NCI-H2227 (cell line): Measurements from ENCODE around the gene RASL12.
"Not testable (repeated sequence)": the region's sequence is repeated elsewhere in the genome, so short reads cannot be mapped to it uniquely, and the experiment has no call there.

Source experiments
- DNase-seq: peaks from one replicate; lab custom pipeline; 2025; ENCODE audit not compliant: unreplicated experiment; lab: John Stamatoyannopoulos, UW

Gene RASL12

GRCh38 chr15:65067645-65068402 lies at the start of gene RASL12:
Gene RASL12 (minus strand): TSS chr15:65067991. CDS start chr15:65067835, 156 bp downstream.
- no peak for DNase-seq

GRCh38 chr15:65115542-65115941 lies 47.8 kb upstream of the RASL12 start:
- peak; percentile 22 for DNase-seq

- peak; percentile 5 for DNase-seq
These were observed 47.3 kb upstream of the RASL12 start, which contains the start of gene UBAP1L for GRCh38 chr15:65115086-65115485. Gene UBAP1L (minus strand): TSS chr15:65115200. CDS start chr15:65106215, 8,985 bp downstream.

GRCh38 chr15:65110676-65111292 lies 43.0 kb upstream of the RASL12 start:
- DNase-seq = no peak

GRCh38 chr15:65106011-65106590 lies 38.3 kb upstream of the RASL12 start:
- no peak for DNase-seq

- DNase-seq = no peak
These were observed 37.2 kb upstream of the RASL12 start for GRCh38 chr15:65105038-65105437.

DNA sequence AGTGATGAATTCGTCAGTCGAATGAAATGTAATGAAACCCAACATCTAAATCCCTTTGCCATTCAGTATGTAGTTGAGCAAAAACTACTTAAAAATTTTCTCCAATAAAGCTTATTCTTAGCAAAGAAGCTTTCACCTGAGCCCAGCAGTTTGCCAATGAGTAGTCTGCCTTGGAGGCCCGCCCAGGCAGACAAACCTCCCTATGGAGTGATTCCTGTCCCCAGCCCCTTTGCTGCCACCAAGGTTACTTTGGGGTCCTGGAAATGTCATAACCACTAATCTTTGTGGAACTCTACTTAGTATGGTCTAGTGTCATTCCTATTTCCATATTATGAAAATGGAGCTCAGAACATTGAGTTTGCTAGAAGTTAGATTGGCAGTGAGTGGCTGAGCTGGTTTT lies 35.1 kb upstream of the RASL12 start:
- no peak for DNase-seq

DNA sequence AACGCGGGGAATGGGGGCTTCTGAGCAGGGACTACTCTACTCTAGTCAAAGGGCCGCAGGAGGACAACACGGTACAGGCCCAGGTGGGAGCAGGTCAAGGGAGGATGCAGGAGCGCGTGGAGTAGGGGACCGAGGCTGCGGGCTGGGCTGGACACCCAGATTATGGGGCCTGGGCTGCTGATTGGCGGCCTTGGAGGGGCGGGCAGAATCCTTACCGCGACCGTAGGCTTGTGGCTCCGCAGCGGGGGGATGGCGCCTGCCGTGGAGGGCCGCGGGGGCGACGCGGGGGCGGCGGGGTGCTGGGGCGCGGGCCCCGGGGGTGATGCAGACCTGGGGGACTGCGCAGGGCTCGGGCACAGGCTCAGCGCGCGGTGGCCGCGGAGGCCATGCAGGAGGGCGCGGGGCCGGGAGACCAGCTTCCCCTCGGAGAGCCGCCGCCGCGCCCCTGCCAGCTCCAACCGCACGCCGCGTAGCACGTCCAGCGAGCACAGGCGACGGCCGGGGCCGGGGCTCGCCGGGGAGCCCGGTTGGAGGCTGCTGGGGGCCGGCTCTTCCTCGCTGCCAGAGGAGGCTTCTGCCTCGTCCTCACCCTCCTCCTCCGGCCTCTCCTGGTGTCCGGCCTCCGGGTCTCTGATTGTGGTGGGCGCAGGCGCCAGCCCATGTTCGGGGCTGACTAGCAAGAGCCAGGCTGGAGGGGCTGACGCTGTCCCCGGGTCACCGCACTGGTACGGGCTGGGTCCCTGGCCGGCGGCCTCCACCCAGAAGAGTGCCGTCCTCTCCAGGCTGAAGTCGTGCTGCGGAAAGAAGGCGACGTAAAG lies 34.3 kb upstream of the RASL12 start:
- DNase-seq = no peak

DNA sequence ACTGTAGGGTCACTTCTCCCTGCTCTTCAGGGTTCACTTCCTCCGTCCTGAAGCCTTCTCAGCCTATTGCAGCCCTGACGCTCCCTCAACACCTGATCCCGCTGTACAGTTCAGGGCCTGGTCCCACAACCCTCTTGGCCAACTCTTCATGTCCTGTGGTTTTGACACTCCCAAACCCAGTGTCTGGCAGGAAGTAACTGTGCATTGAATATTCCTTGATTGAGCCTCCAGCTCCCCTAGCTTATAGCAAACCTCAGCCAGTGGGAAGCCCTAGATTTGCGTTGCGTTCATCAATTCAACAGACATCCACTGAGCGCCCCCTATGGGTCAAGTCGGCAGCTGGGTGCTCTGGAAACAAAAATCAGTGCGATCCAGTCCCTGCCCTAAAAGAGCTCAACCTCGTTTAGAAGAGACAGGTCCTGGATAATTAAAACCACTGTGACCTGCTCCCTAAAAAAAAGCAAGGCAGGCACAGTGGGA lies 33.7 kb upstream of the RASL12 start:
- DNase-seq = peak; percentile 49

DNA sequence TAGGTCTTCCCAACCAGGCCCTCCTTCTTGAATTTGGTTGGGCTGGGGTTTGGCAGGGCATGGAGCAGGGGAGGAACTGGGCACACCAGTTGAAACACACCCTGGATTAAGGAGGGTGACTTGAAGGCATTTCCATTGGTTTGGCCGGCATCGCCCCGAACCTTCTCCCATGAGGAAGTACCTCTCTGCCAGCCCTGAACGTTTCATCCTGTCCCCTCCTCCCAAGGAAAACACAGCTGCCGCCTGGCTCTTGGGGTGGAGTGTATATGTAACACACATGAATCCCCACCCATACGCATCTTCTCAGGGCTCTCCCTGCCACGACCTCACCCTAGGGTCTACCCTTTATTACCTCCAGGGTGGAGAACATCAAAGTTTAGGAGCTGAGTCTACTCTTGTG lies 32.7 kb upstream of the RASL12 start:
- no peak for DNase-seq

DNA sequence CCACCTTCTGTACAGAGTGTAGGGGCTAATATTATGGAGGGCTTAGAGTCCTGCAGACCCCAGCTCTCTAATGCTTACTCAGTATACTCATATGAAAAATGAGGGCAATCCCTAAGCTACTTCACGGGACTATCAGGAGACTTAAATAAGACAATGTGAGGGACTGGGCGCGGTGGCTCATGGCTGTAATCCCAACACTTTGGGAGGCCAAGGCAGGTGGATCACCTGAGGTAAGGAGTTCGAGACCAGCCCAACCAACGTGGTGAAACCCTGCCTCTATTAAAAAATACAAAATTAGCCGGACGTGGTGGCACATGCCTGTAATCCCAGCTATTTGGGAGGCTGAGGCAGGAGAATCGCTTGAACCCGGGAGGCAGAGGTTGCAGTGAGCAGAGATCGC lies 32.0 kb upstream of the RASL12 start:
- not testable (repeated sequence) for DNase-seq

DNA sequence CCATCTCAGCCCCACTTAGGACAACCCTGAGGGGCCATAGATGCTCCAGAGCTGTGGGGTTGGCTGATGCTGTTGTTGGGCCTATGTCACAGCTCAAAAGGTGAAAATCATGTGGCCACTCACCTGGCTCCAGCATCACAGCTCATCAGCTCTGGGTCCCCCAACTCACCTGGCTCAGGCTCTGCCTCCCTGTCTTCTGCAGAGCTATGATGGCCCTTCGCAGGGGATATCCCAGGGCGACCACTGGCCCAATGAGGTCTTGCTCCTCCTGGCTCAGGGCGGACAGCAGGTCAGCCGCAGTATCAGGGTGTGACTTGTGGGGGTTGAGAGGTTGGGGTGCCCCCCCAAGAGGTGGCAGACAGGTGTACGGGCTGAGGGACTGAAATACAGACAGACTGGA lies 31.5 kb upstream of the RASL12 start:
- no peak for DNase-seq

- no peak for DNase-seq
These were observed 30.0 kb upstream of the RASL12 start for GRCh38 chr15:65097651-65098263.

GRCh38 chr15:65096481-65097385 lies 28.9 kb upstream of the RASL12 start:
- no peak for DNase-seq

DNA sequence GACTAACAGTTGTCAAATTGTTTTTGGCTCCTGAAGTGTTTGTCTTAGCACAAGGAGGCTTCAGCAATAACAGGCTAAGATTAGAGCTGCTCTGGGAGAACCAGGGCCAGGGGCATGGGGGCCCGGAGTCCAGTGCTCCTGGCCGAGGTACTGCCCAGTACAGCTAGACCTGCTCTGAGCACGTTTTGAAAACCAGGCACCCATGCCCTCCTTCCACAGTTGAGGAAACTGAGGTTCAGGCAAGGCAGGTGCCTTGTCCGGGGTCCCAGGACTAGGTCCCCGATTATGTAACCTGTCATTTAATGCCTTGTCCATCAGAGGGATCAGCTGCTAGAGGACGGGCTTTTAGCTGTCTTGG lies 27.9 kb upstream of the RASL12 start:
- no peak for DNase-seq

DNA sequence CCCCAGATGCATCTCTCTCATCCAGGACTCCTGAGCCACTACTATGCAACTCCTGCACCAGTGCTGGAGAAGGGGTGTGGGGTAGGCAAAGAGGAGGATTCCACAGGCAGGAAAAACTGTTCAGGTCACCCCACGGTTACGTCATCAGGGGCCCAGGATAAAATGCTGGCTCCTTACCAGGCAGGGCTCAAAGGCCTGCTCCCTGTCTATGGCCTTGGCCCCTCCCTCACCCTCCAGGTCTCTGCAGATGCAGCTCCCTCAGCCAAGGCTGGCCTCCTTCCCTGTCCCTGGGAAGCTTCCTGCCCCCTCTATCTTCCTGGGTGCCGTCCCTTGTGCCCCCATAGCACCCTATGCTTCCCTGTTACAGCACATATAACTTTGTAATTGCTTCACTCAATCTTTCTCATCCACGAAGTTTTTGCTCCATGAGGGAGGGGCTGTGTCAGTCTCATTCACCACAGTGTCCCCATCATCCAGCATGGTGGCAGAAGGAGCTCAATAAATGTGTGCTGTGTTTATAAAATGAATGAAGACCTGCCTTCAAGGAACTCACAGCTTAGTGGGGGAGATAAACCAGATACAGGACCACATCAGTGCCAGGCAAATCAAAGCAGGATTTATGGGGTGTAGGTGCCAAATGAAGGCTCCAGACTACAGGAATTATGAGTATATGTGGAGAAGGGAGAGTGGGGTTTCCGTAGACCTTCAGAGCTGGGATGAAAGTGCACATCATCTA lies 27.4 kb upstream of the RASL12 start:
- no peak for DNase-seq

GRCh38 chr15:65094294-65094995 lies 26.7 kb upstream of the RASL12 start:
- DNase-seq = no peak

GRCh38 chr15:65093793-65094170 lies 26.0 kb upstream of the RASL12 start:
- not testable (repeated sequence) for DNase-seq
